ENCODE data around the gene BCL3.

BCL3 gene

GRCh38 chr19:44748426-44749254, at the start of gene BCL3:
Gene BCL3, plus strand, starts transcription at chr19:44748708. Its CDS starts 83 bp downstream, at chr19:44748791.
- H3K9ac ChIP-seq (ENCODE audit: low read length), result peak within 1 kb of the TSS; percentile 23
- peaks cover 11% of the 10 kb centered on the region for H3K4me1 ChIP-seq (ENCODE audit: control insufficient read depth, insufficient read depth, low read length)
- H3K9me3 ChIP-seq (ENCODE audit: control insufficient read depth, insufficient read depth, low read depth, low read length), result no peaks in the 10 kb centered on the region
- H3K4me3 ChIP-seq (ENCODE audit: low read depth, low read length), result peak within 1 kb of the TSS; percentile 75
- no peak within 1 kb of the TSS for H3K27ac ChIP-seq (ENCODE audit: low read depth, low read length)
- peaks cover 65% of the 10 kb centered on the region for H3K27me3 ChIP-seq (ENCODE audit: control insufficient read depth, insufficient read depth, low read length)
- no peaks in the 10 kb centered on the region; the same call in 1 of the 2 replicates for H3K36me3 ChIP-seq (ENCODE audit: control insufficient read depth, insufficient read depth, low read length)

- Histone ChIP-seq H3K9ac (ENCODE audit: low read length) (no peak overlapping the region), H3K27ac (ENCODE audit: low read depth, low read length) (no peak overlapping the region), H3K4me3 (ENCODE audit: low read depth, low read length) (no peak overlapping the region), H3K27me3 (ENCODE audit: control insufficient read depth, insufficient read depth, low read length) (no peaks in the 10 kb centered on the region), H3K4me1 (ENCODE audit: control insufficient read depth, insufficient read depth, low read length) (peaks cover 10% of the 10 kb centered on the region), H3K36me3 (ENCODE audit: control insufficient read depth, insufficient read depth, low read length) (no peaks in the 10 kb centered on the region), H3K9me3 (ENCODE audit: control insufficient read depth, insufficient read depth, low read depth, low read length) (no peaks in the 10 kb centered on the region)
These were observed 48.0 kb upstream of the BCL3 start for GRCh38 chr19:44700547-44700946.

- Histone ChIP-seq H3K4me1 (ENCODE audit: control insufficient read depth, insufficient read depth, low read length) (peaks cover 10% of the 10 kb centered on the region), H3K9me3 (ENCODE audit: control insufficient read depth, insufficient read depth, low read depth, low read length) (no peaks in the 10 kb centered on the region), H3K27ac (ENCODE audit: low read depth, low read length) (no peak overlapping the region), H3K27me3 (ENCODE audit: control insufficient read depth, insufficient read depth, low read length) (no peaks in the 10 kb centered on the region), H3K9ac (ENCODE audit: low read length) (no peak overlapping the region), H3K4me3 (ENCODE audit: low read depth, low read length) (no peak overlapping the region), H3K36me3 (ENCODE audit: control insufficient read depth, insufficient read depth, low read length) (no peaks in the 10 kb centered on the region)
These were observed 47.3 kb upstream of the BCL3 start for GRCh38 chr19:44701228-44701627.

- H3K4me3 ChIP-seq (ENCODE audit: low read depth, low read length), result no peak overlapping the region
- no peak overlapping the region for H3K9ac ChIP-seq (ENCODE audit: low read length)
- H3K4me1 ChIP-seq (ENCODE audit: control insufficient read depth, insufficient read depth, low read length), result peaks cover under 1% of the 10 kb centered on the region; the same call in 1 of the 2 replicates
- H3K36me3 ChIP-seq (ENCODE audit: control insufficient read depth, insufficient read depth, low read length), result no peaks in the 10 kb centered on the region
- no peak overlapping the region for H3K27ac ChIP-seq (ENCODE audit: low read depth, low read length)
- no peaks in the 10 kb centered on the region for H3K27me3 ChIP-seq (ENCODE audit: control insufficient read depth, insufficient read depth, low read length)
- no peaks in the 10 kb centered on the region for H3K9me3 ChIP-seq (ENCODE audit: control insufficient read depth, insufficient read depth, low read depth, low read length)
These were observed 45.8 kb upstream of the BCL3 start for GRCh38 chr19:44702551-44703176.

- no peak overlapping the region for H3K27ac ChIP-seq (ENCODE audit: low read depth, low read length)
- H3K9ac ChIP-seq (ENCODE audit: low read length), result no peak overlapping the region
- no peaks in the 10 kb centered on the region for H3K4me1 ChIP-seq (ENCODE audit: control insufficient read depth, insufficient read depth, low read length)
- no peaks in the 10 kb centered on the region for H3K36me3 ChIP-seq (ENCODE audit: control insufficient read depth, insufficient read depth, low read length)
- no peaks in the 10 kb centered on the region for H3K27me3 ChIP-seq (ENCODE audit: control insufficient read depth, insufficient read depth, low read length)
- H3K9me3 ChIP-seq (ENCODE audit: control insufficient read depth, insufficient read depth, low read depth, low read length), result no peaks in the 10 kb centered on the region
- no peak overlapping the region for H3K4me3 ChIP-seq (ENCODE audit: low read depth, low read length)
These were observed 45.0 kb upstream of the BCL3 start for GRCh38 chr19:44703336-44704078.

- H3K4me3 ChIP-seq (ENCODE audit: low read depth, low read length), result no peak overlapping the region
- no peaks in the 10 kb centered on the region for H3K9me3 ChIP-seq (ENCODE audit: control insufficient read depth, insufficient read depth, low read depth, low read length)
- no peak overlapping the region for H3K27ac ChIP-seq (ENCODE audit: low read depth, low read length)
- no peaks in the 10 kb centered on the region for H3K36me3 ChIP-seq (ENCODE audit: control insufficient read depth, insufficient read depth, low read length)
- no peak overlapping the region for H3K9ac ChIP-seq (ENCODE audit: low read length)
- no peaks in the 10 kb centered on the region for H3K4me1 ChIP-seq (ENCODE audit: control insufficient read depth, insufficient read depth, low read length)
- H3K27me3 ChIP-seq (ENCODE audit: control insufficient read depth, insufficient read depth, low read length), result no peaks in the 10 kb centered on the region
These were observed 43.5 kb upstream of the BCL3 start for GRCh38 chr19:44704982-44705381.

- Histone ChIP-seq H3K36me3 (ENCODE audit: control insufficient read depth, insufficient read depth, low read length) (no peaks in the 10 kb centered on the region), H3K4me3 (ENCODE audit: low read depth, low read length) (no peak overlapping the region), H3K4me1 (ENCODE audit: control insufficient read depth, insufficient read depth, low read length) (no peaks in the 10 kb centered on the region), H3K9me3 (ENCODE audit: control insufficient read depth, insufficient read depth, low read depth, low read length) (no peaks in the 10 kb centered on the region), H3K9ac (ENCODE audit: low read length) (no peak overlapping the region), H3K27me3 (ENCODE audit: control insufficient read depth, insufficient read depth, low read length) (no peaks in the 10 kb centered on the region), H3K27ac (ENCODE audit: low read depth, low read length) (no peak overlapping the region)
These were observed 43.0 kb upstream of the BCL3 start for GRCh38 chr19:44705502-44706010.

- Histone ChIP-seq H3K36me3 (ENCODE audit: control insufficient read depth, insufficient read depth, low read length) (no peaks in the 10 kb centered on the region), H3K9me3 (ENCODE audit: control insufficient read depth, insufficient read depth, low read depth, low read length) (no peaks in the 10 kb centered on the region), H3K4me1 (ENCODE audit: control insufficient read depth, insufficient read depth, low read length) (no peaks in the 10 kb centered on the region), H3K4me3 (ENCODE audit: low read depth, low read length) (no peak overlapping the region), H3K9ac (ENCODE audit: low read length) (no peak overlapping the region), H3K27me3 (ENCODE audit: control insufficient read depth, insufficient read depth, low read length) (no peaks in the 10 kb centered on the region), H3K27ac (ENCODE audit: low read depth, low read length) (no peak overlapping the region)
These were observed 41.8 kb upstream of the BCL3 start for GRCh38 chr19:44706506-44707236.

- no peaks in the 10 kb centered on the region for H3K9me3 ChIP-seq (ENCODE audit: control insufficient read depth, insufficient read depth, low read depth, low read length)
- H3K4me1 ChIP-seq (ENCODE audit: control insufficient read depth, insufficient read depth, low read length), result no peaks in the 10 kb centered on the region
- H3K9ac ChIP-seq (ENCODE audit: low read length), result no peak overlapping the region
- no peaks in the 10 kb centered on the region for H3K36me3 ChIP-seq (ENCODE audit: control insufficient read depth, insufficient read depth, low read length)
- H3K4me3 ChIP-seq (ENCODE audit: low read depth, low read length), result no peak overlapping the region
- no peaks in the 10 kb centered on the region for H3K27me3 ChIP-seq (ENCODE audit: control insufficient read depth, insufficient read depth, low read length)
- no peak overlapping the region for H3K27ac ChIP-seq (ENCODE audit: low read depth, low read length)
These were observed 40.7 kb upstream of the BCL3 start for GRCh38 chr19:44707794-44708193.

- no peaks in the 10 kb centered on the region for H3K36me3 ChIP-seq (ENCODE audit: control insufficient read depth, insufficient read depth, low read length)
- no peak overlapping the region for H3K9ac ChIP-seq (ENCODE audit: low read length)
- H3K27ac ChIP-seq (ENCODE audit: low read depth, low read length), result no peak overlapping the region
- H3K4me3 ChIP-seq (ENCODE audit: low read depth, low read length), result no peak overlapping the region
- no peaks in the 10 kb centered on the region for H3K9me3 ChIP-seq (ENCODE audit: control insufficient read depth, insufficient read depth, low read depth, low read length)
- H3K27me3 ChIP-seq (ENCODE audit: control insufficient read depth, insufficient read depth, low read length), result no peaks in the 10 kb centered on the region
- no peaks in the 10 kb centered on the region for H3K4me1 ChIP-seq (ENCODE audit: control insufficient read depth, insufficient read depth, low read length)
These were observed 39.6 kb upstream of the BCL3 start for GRCh38 chr19:44708940-44709339.

Measured in HUES6 (cell line).